Transverse colon (tissue), 4 donors: Measurements from ENCODE around the gene ZCCHC8. TPM values are rescaled to one million over a fixed set of nuclear protein-coding genes. Genes with fewer than 3 reads are reported as not detected.
"Not testable (repeated sequence)": the region's sequence is repeated elsewhere in the genome, so short reads cannot be mapped to it uniquely, and the experiment has no call there.

ENCODE experiments used
- DNase-seq: peaks from one replicate; pipeline ENCODE4 v3.0.0-alpha.2; 2019
- H3K27ac ChIP-seq, 4 donors: fragments of 200-600 bp; sonication (generic); 2 replicates each; pipeline ENCODE4 v1.5.1; 2016 to 2018; ENCODE audit warnings: inconsistent platforms in 4 of 4
- H3K27me3 ChIP-seq: fragments of 200-600 bp; sonication (generic); 2 replicates; pipeline ENCODE4 v1.5.1; 2017; ENCODE audit warnings: inconsistent platforms
- H3K36me3 ChIP-seq, 4 donors: fragments of 200-600 bp; sonication (generic); 2 replicates each; pipeline ENCODE4 v1.5.1; 2017 to 2019; ENCODE audit warnings: inconsistent platforms in 4 of 4
- H3K4me1 ChIP-seq, 4 donors: fragments of 200-600 bp; sonication (generic); 2 replicates each; pipeline ENCODE4 v1.5.1; 2017 to 2020; ENCODE audit warnings: inconsistent platforms in 4 of 4
- H3K4me3 ChIP-seq, 4 donors: fragments of 200-600 bp; sonication (generic); 1 replicate in 1 of 4; 2 replicates in 3 of 4; pipeline versions ENCODE4 v1.5.1 to v1.6.1; 2017 to 2019; ENCODE audit warnings: inconsistent platforms in 4 of 4
- H3K9me3 ChIP-seq, 2 donors: fragments of 200-600 bp; sonication (generic); 2 replicates each; pipeline ENCODE4 v1.5.1; 2017 to 2019; ENCODE audit warnings: inconsistent platforms in 2 of 2
- CTCF ChIP-seq, 5 experiments: fragments of 200-600 bp in 3 of 5; fragments of 450-650 bp in 2 of 5; sonication (generic) in 3 of 5; IDR thresholded peaks; 1 replicate in 2 of 5; 2 replicates in 3 of 5; pipeline ENCODE4 v1.5.1; 2016 to 2017; ENCODE audit warnings: antibody characterized with exemption in 5 of 5, inconsistent platforms in 3 of 5, mild to moderate bottlenecking in 2 of 5, moderate library complexity in 1 of 5
- EP300 ChIP-seq: sonication (generic); formaldehyde crosslinking; IDR thresholded peaks from one replicate; pipeline ENCODE4 v1.6.1; 2017; ENCODE audit warnings: antibody characterized with exemption, low read depth
- POLR2A ChIP-seq: fragments of 450-650 bp; IDR thresholded peaks from one replicate; pipeline ENCODE4 v1.6.1; 2016; ENCODE audit warnings: antibody characterized with exemption, mild to moderate bottlenecking, moderate library complexity
- POLR2AphosphoS5 ChIP-seq, 3 donors: sonication (generic); formaldehyde crosslinking; IDR thresholded peaks; one replicate each; pipeline ENCODE4 v1.6.1; 2016; ENCODE audit warnings: antibody characterized with exemption in 3 of 3
- WGBS, 2 donors: methylation state at CpG; one replicate each; pipeline ENCODE4 v1.1.5; 2018; ENCODE audit warnings: low coverage in 1 of 2; 5-methylcytosine and 5-hydroxymethylcytosine counted together
- in situ Hi-C, 4 donors: fragments of 200-750 bp; cut with MboI; loops; one replicate each; pipeline versions ENCODE4 v1.15.0 to v1.15.1; 2017; ENCODE audit warnings: low sequenced_read_pairs in 3 of 4, low pct_ligation_motif_present in 1 of 4, low pct_unique_long_range_greater_than_20kb in 1 of 4
- intact Hi-C: fragments of 100-400 bp; cut with DNase I; formaldehyde crosslinking; loops from one replicate; pipeline ENCODE4 v1.15.1; 2023; ENCODE audit warnings: low total_unique reads
- total RNA-seq, 4 donors: library from RNA; depleted of rRNA; stranded (reverse); fragments of >200 nt; gene quantifications; one replicate each; pipeline ENCODE4 v1.1.0, GENCODE V29; 2016

Gene ZCCHC8
- total RNA-seq, 4 donors from 2014 or later, result 15.9 to 28.4 (median 19.9) TPM

- DNase-seq, in situ Hi-C loops: not testable (repeated sequence)
Measured at GRCh38 chr12:122438822-122439221, 61.9 kb downstream of the ZCCHC8 start.

GRCh38 chr12:122437656-122438121 is 63.0 kb downstream of the ZCCHC8 start:
- in situ Hi-C loops, result no loop called here
- no peak overlapping the region for H3K4me3 ChIP-seq
- H3K27ac ChIP-seq, result peak overlapping the region in 3 of 4 donors; percentile 0 to 55 (median 34)
- whole genome bisulfite sequencing, 2 donors, result 43 to 69% methylated on average over 6 to 8 of the region's 8 CpGs
- peak; percentile 30 for DNase-seq
- TF ChIP-seq POLR2A (no peak), EP300 (no peak), CTCF (IDR thresholded peaks at IDR 0.05) (no peak), POLR2AphosphoS5 (IDR thresholded peaks at IDR 0.05) (peak in 1 of 3 donors; percentile 9)
- H3K4me1 ChIP-seq, result peaks cover 0 to 4% (median 0%) of the 10 kb centered on the region in 4 donors
- H3K36me3 ChIP-seq, result no peaks in the 10 kb centered on the region
- no peaks in the 10 kb centered on the region for H3K9me3 ChIP-seq
- intact Hi-C loops, result no loop called here
- no peaks in the 10 kb centered on the region for H3K27me3 ChIP-seq

More at GRCh38 chr12:122438822-122439221, 61.9 kb downstream of the ZCCHC8 start:
- WGBS, 2 donors, result 94 to 100% methylated on average over 4 to 8 of the region's 8 CpGs
- intact Hi-C loops, H3K4me1 ChIP-seq, H3K4me3 ChIP-seq, H3K36me3 ChIP-seq, H3K27me3 ChIP-seq, H3K9me3 ChIP-seq, H3K27ac ChIP-seq: not testable (repeated sequence)

GRCh38 chr12:122435186-122435585 is 65.5 kb downstream of the ZCCHC8 start:
- no peak overlapping the region for H3K27ac ChIP-seq
- TF ChIP-seq EP300, result no peak
- no peak for TF ChIP-seq POLR2A
- TF ChIP-seq POLR2AphosphoS5 (IDR thresholded peaks at IDR 0.05), result no peak
- no peak for TF ChIP-seq CTCF (IDR thresholded peaks at IDR 0.05)
- in situ Hi-C loops, result no loop called here
- intact Hi-C loops, result no loop called here
- no peaks in the 10 kb centered on the region for H3K9me3 ChIP-seq
- WGBS, 2 donors, result 67 to 75% methylated on average over 4 of the region's 4 CpGs
- DNase-seq, result no peak
- H3K27me3 ChIP-seq, result no peaks in the 10 kb centered on the region
- no peaks in the 10 kb centered on the region for H3K36me3 ChIP-seq
- no peak overlapping the region for H3K4me3 ChIP-seq
- H3K4me1 ChIP-seq, result peaks cover 0 to 4% (median 0%) of the 10 kb centered on the region in 4 donors

GRCh38 chr12:122429043-122429442 is 71.7 kb downstream of the ZCCHC8 start:
- DNase-seq, in situ Hi-C loops: not testable (repeated sequence)
- WGBS, 2 donors, result 88% methylated on average over 5 of the region's 5 CpGs; no CpG with 5 or more reads in 1 of the 2 donors

GRCh38 chr12:122427403-122427802 is 73.3 kb downstream of the ZCCHC8 start:
- in situ Hi-C loops (no loop called here), intact Hi-C loops (no loop called here)
- WGBS, 2 donors, result 98 to 100% methylated on average over 1 to 9 of the region's 9 CpGs
- no peaks in the 10 kb centered on the region for H3K36me3 ChIP-seq
- H3K27ac ChIP-seq, result no peak overlapping the region
- H3K4me3 ChIP-seq, result no peak overlapping the region
- TF ChIP-seq POLR2AphosphoS5 (IDR thresholded peaks at IDR 0.05) (no peak), CTCF (IDR thresholded peaks at IDR 0.05) (no peak), EP300 (no peak), POLR2A (no peak)
- no peak for DNase-seq
- peaks cover 6 to 14% (median 11%) of the 10 kb centered on the region in 4 donors for H3K4me1 ChIP-seq
- no peaks in the 10 kb centered on the region for H3K9me3 ChIP-seq
- H3K27me3 ChIP-seq, result no peaks in the 10 kb centered on the region

More at GRCh38 chr12:122429043-122429442, 71.7 kb downstream of the ZCCHC8 start:
- H3K27ac ChIP-seq, H3K36me3 ChIP-seq, H3K27me3 ChIP-seq, intact Hi-C loops, H3K4me1 ChIP-seq, H3K4me3 ChIP-seq, H3K9me3 ChIP-seq: not testable (repeated sequence)
